MCF 10A (cell line): ENCODE results near the gene PTGFRN. TPM values are rescaled to one million over a fixed set of nuclear protein-coding genes. Genes with fewer than 3 reads are reported as not detected.

Experiments
- BruUV-seq: library from RNA; stranded (reverse); fragments of 400-500 nt; replicated peaks from 2 replicates; lab custom pipeline; 2021; lab: Mats Ljungman, UMichigan
- CTCF ChIA-PET: fragments of 300-600 bp; sonication (Branson Sonifier 250); formaldehyde crosslinking; extraction: SDS; loops from one replicate; lab custom pipeline; 2021; ENCODE audit warnings: antibody characterized with exemption, inconsistent platforms; lab: Yijun Ruan, JAX
- POLR2A ChIA-PET: fragments of 300-600, 350-650 bp; sonication (Branson Sonifier 250); formaldehyde crosslinking; extraction: SDS; loops from one replicate; lab custom pipeline; 2020; ENCODE audit warnings: antibody characterized with exemption, inconsistent platforms; lab: Yijun Ruan, JAX
- DNase-seq: peaks from one replicate; pipeline ENCODE4 v3.0.0-alpha.2; 2018; ENCODE audit not compliant: unreplicated experiment
- H3K27ac Mint-ChIP-seq: one replicate; pipeline ENCODE4 v1.8.0; 2022; ENCODE audit warnings: mild to moderate bottlenecking, low read depth, mixed read lengths; ENCODE audit not compliant: unreplicated experiment
- H3K27me3 Mint-ChIP-seq: one replicate; pipeline ENCODE4 v1.8.0; 2022; ENCODE audit warnings: mixed read lengths; ENCODE audit not compliant: insufficient read depth, unreplicated experiment
- H3K36me3 Mint-ChIP-seq: one replicate; pipeline ENCODE4 v1.8.0; 2022; ENCODE audit warnings: mild to moderate bottlenecking, moderate library complexity, mixed read lengths; ENCODE audit not compliant: insufficient read depth, unreplicated experiment
- H3K4me1 Mint-ChIP-seq: one replicate; pipeline ENCODE4 v1.8.0; 2022; ENCODE audit warnings: mixed read lengths; ENCODE audit not compliant: insufficient read depth, unreplicated experiment
- H3K4me3 Mint-ChIP-seq: one replicate; pipeline ENCODE4 v1.8.0; 2022; ENCODE audit warnings: mild to moderate bottlenecking, moderate library complexity, mixed read lengths; ENCODE audit not compliant: unreplicated experiment
- H3K9me3 Mint-ChIP-seq: one replicate; pipeline ENCODE4 v1.8.0; 2022; ENCODE audit warnings: mixed read lengths; ENCODE audit not compliant: unreplicated experiment
- CTCF ChIP-seq: fragments of 200-600 bp; IDR thresholded peaks from one replicate; pipeline ENCODE4 v1.8.0; 2022; ENCODE audit warnings: antibody characterized with exemption, mild to moderate bottlenecking; ENCODE audit not compliant: unreplicated experiment
- intact Hi-C: fragments of 100-400 bp; cut with micrococcal nuclease; formaldehyde crosslinking; loops from 2 replicates; pipeline ENCODE4 v1.14.1; 2022
- total RNA-seq: library from RNA; stranded (reverse); gene quantifications from 2 replicates; pipeline ENCODE4 v1.2.3, GENCODE V29; 2022

PTGFRN gene
- total RNA-seq, 1 experiment from 2014 or later: 45.2 TPM

GRCh38 chr1:116982319-116983004, 72.7 kb downstream of the PTGFRN start:
- TF ChIP-seq CTCF: no peak
- peaks cover 24% of the 10 kb centered on the region for H3K36me3 Mint-ChIP-seq
- intact Hi-C loops: no loop called here
- H3K4me1 Mint-ChIP-seq: no peaks in the 10 kb centered on the region
- H3K4me3 Mint-ChIP-seq: no peak overlapping the region
- DNase-seq: no peak
- no peaks in the 10 kb centered on the region for H3K27me3 Mint-ChIP-seq
- H3K27ac Mint-ChIP-seq: peak overlapping the region; percentile 23
- BruUV-seq: no TSS peak
- ChIA-PET CTCF (interaction anchor here (0.9 to 2.0 kb wide), 3 partner anchors 14 to 66 kb away, joined by 3 to 6 read pairs (median 3); no protein-coding TSS in a partner anchor), POLR2A (no interaction called here)
- no peaks in the 10 kb centered on the region for H3K9me3 Mint-ChIP-seq

- TF ChIP-seq CTCF: no peak
- no peaks in the 10 kb centered on the region for H3K27me3 Mint-ChIP-seq
- peaks cover 26% of the 10 kb centered on the region for H3K36me3 Mint-ChIP-seq
- no peak overlapping the region for H3K4me3 Mint-ChIP-seq
- no TSS peak for BruUV-seq
- ChIA-PET CTCF (interaction anchor here (0.6 to 2.0 kb wide), 3 partner anchors 10 to 21 kb away, joined by 3 to 6 read pairs (median 6); no protein-coding TSS in a partner anchor), POLR2A (interaction anchor here (1.0 kb wide), 1 partner anchor 72 kb away, joined by 5 read pairs; no protein-coding TSS in a partner anchor)
- no peak for DNase-seq
- peaks cover under 1% of the 10 kb centered on the region for H3K4me1 Mint-ChIP-seq
- intact Hi-C loops: no loop called here
- no peaks in the 10 kb centered on the region for H3K9me3 Mint-ChIP-seq
- no peak overlapping the region for H3K27ac Mint-ChIP-seq
Measured at GRCh38 chr1:116983112-116983511, 73.4 kb downstream of the PTGFRN start.

GRCh38 chr1:116983678-116984077, 74.0 kb downstream of the PTGFRN start:
- peaks cover 26% of the 10 kb centered on the region for H3K36me3 Mint-ChIP-seq
- POLR2A ChIA-PET: interaction anchor here (1.0 kb wide), 1 partner anchor 73 kb away, joined by 5 read pairs; no protein-coding TSS in a partner anchor
- H3K9me3 Mint-ChIP-seq: no peaks in the 10 kb centered on the region
- H3K4me1 Mint-ChIP-seq: peaks cover 6% of the 10 kb centered on the region
- intact Hi-C loops: no loop called here
- TF ChIP-seq CTCF: no peak
- H3K27me3 Mint-ChIP-seq: no peaks in the 10 kb centered on the region
- no TSS peak for BruUV-seq
- CTCF ChIA-PET: interaction anchor here (0.6 to 1.5 kb wide), 2 partner anchors 11 to 21 kb away, joined by 3 to 6 read pairs; no protein-coding TSS in a partner anchor
- H3K27ac Mint-ChIP-seq: no peak overlapping the region
- no peak for DNase-seq
- H3K4me3 Mint-ChIP-seq: no peak overlapping the region

- Mint-ChIP-seq H3K27ac (no peak overlapping the region), H3K4me3 (no peak overlapping the region), H3K4me1 (peaks cover 7% of the 10 kb centered on the region), H3K27me3 (no peaks in the 10 kb centered on the region), H3K36me3 (peaks cover 26% of the 10 kb centered on the region), H3K9me3 (no peaks in the 10 kb centered on the region)
- intact Hi-C loops: no loop called here
- ChIA-PET POLR2A (no interaction called here), CTCF (interaction anchor here (0.7 kb wide), 1 partner anchor 126 kb away, joined by 3 read pairs; no protein-coding TSS in a partner anchor)
- BruUV-seq: no TSS peak
- TF ChIP-seq CTCF: no peak
- DNase-seq: no peak
Measured at GRCh38 chr1:116984406-116985160, 74.9 kb downstream of the PTGFRN start.
